HEK293 (cell line): ENCODE measurements around the gene SAMM50.

ENCODE experiments used
- CTCF ChIA-PET: fragments of 350-600 bp; formaldehyde crosslinking; extraction: SDS; loops from one replicate; lab custom pipeline; 2021; ENCODE audit warnings: antibody characterized with exemption; lab: Yijun Ruan, JAX
- POLR2A ChIA-PET: fragments of 300-600 bp; formaldehyde crosslinking; extraction: SDS; loops from one replicate; lab custom pipeline; 2020; ENCODE audit warnings: antibody characterized with exemption, inconsistent platforms; lab: Yijun Ruan, JAX
- H3K27ac ChIP-seq: fragments of 200-500 bp; sonication (Bioruptor generic); 2 replicates; pipeline ENCODE4 v1.5.1; 2014; ENCODE audit warnings: low read depth, low read length, control low read depth, inconsistent platforms; ENCODE audit errors: extremely low read depth
- H3K36me3 ChIP-seq, 2 experiments: fragments of 200-500 bp in 1 of 2; sonication (Bioruptor generic) in 1 of 2; 1 replicate in 1 of 2; 2 replicates in 1 of 2; pipeline ENCODE4 v1.5.1; 2014 to 2017; ENCODE audit warnings: inconsistent platforms in 2 of 2, low read length in 2 of 2; ENCODE audit not compliant: control insufficient read depth in 2 of 2, insufficient read depth in 1 of 2
- H3K4me1 ChIP-seq: fragments of 200-500 bp; sonication (Bioruptor generic); 2 replicates; pipeline ENCODE4 v1.5.1; 2014; ENCODE audit warnings: mild to moderate bottlenecking, low read length, inconsistent platforms; ENCODE audit not compliant: control insufficient read depth, insufficient read depth
- H3K4me3 ChIP-seq: 2 replicates; pipeline ENCODE4 v1.5.1; 2011; ENCODE audit warnings: low read depth, mild to moderate bottlenecking, control low read depth, low read length, moderate library complexity
- H3K9me3 ChIP-seq: fragments of 200-500 bp; sonication (Bioruptor generic); 2 replicates; pipeline ENCODE4 v1.5.1; 2014; ENCODE audit warnings: low read depth, low read length, inconsistent platforms; ENCODE audit not compliant: control insufficient read depth, insufficient read depth
- EGR2 ChIP-seq: fragments of 450-650 bp; formaldehyde crosslinking; IDR thresholded peaks from 2 replicates; pipeline ENCODE4 v1.5.1; 2016; ENCODE audit warnings: low read depth, missing biosample characterization, missing genetic modification characterization
- HIC1 ChIP-seq: fragments of 450-650 bp; formaldehyde crosslinking; IDR thresholded peaks from 2 replicates; pipeline ENCODE4 v1.5.1; 2016; ENCODE audit warnings: missing biosample characterization, missing genetic modification characterization
- KLF16 ChIP-seq: fragments of 450-650 bp; formaldehyde crosslinking; IDR thresholded peaks from 2 replicates; pipeline ENCODE4 v1.5.1; 2017; ENCODE audit warnings: missing biosample characterization, missing genetic modification characterization
- OVOL3 ChIP-seq: fragments of 450-650 bp; formaldehyde crosslinking; IDR thresholded peaks from 2 replicates; pipeline ENCODE4 v1.5.1; 2016; ENCODE audit warnings: missing biosample characterization, missing genetic modification characterization
- RBAK ChIP-seq: fragments of 450-650 bp; formaldehyde crosslinking; IDR thresholded peaks from 2 replicates; pipeline ENCODE4 v1.5.1; 2016; ENCODE audit warnings: missing biosample characterization, missing genetic modification characterization
- YY2 ChIP-seq: fragments of 450-650 bp; formaldehyde crosslinking; IDR thresholded peaks from 2 replicates; pipeline ENCODE4 v1.5.1; 2016; ENCODE audit warnings: missing biosample characterization, missing genetic modification characterization
- ZBTB1 ChIP-seq: fragments of 450-650 bp; formaldehyde crosslinking; IDR thresholded peaks from 2 replicates; pipeline ENCODE4 v1.5.1; 2016; ENCODE audit warnings: missing biosample characterization, missing genetic modification characterization
- ZEB2 ChIP-seq: fragments of 450-650 bp; formaldehyde crosslinking; IDR thresholded peaks from 2 replicates; pipeline ENCODE4 v1.5.1; 2016; ENCODE audit warnings: missing biosample characterization, missing genetic modification characterization
- ZNF10 ChIP-seq: fragments of 450-650 bp; formaldehyde crosslinking; IDR thresholded peaks from 2 replicates; pipeline ENCODE4 v1.5.1; 2017; ENCODE audit warnings: missing biosample characterization, missing genetic modification characterization
- ZNF114 ChIP-seq: fragments of 450-650 bp; formaldehyde crosslinking; IDR thresholded peaks from 2 replicates; pipeline ENCODE4 v1.5.0; 2017; ENCODE audit warnings: missing biosample characterization, missing genetic modification characterization
- ZNF132 ChIP-seq: fragments of 450-650 bp; formaldehyde crosslinking; IDR thresholded peaks from 2 replicates; pipeline ENCODE4 v1.5.1; 2017; ENCODE audit warnings: missing biosample characterization, missing genetic modification characterization, borderline replicate concordance
- ZNF184 ChIP-seq: fragments of 450-650 bp; IDR thresholded peaks from 2 replicates; pipeline ENCODE4 v1.5.1; 2018; ENCODE audit warnings: missing biosample characterization, mild to moderate bottlenecking, missing genetic modification characterization
- ZNF223 ChIP-seq: fragments of 450-650 bp; formaldehyde crosslinking; IDR thresholded peaks from 2 replicates; pipeline ENCODE4 v1.5.1; 2016; ENCODE audit warnings: missing biosample characterization, missing genetic modification characterization
- ZNF311 ChIP-seq: fragments of 450-650 bp; formaldehyde crosslinking; IDR thresholded peaks from 2 replicates; pipeline ENCODE4 v1.5.1; 2017; ENCODE audit warnings: missing biosample characterization, missing genetic modification characterization, borderline replicate concordance
- ZNF366 ChIP-seq: fragments of 450-650 bp; formaldehyde crosslinking; conservative IDR thresholded peaks from 2 replicates; pipeline ENCODE4 v1.5.1; 2016; ENCODE audit warnings: missing biosample characterization, missing genetic modification characterization
- ZNF37A ChIP-seq: fragments of 450-650 bp; IDR thresholded peaks from 2 replicates; pipeline ENCODE4 v1.5.1; 2018; ENCODE audit warnings: missing biosample characterization, missing genetic modification characterization
- ZNF426 ChIP-seq: fragments of 450-650 bp; formaldehyde crosslinking; IDR thresholded peaks from 2 replicates; pipeline ENCODE4 v1.5.1; 2017; ENCODE audit warnings: missing biosample characterization, missing genetic modification characterization, mild to moderate bottlenecking, inconsistent platforms, moderate library complexity
- ZNF473 ChIP-seq: fragments of 450-650 bp; formaldehyde crosslinking; IDR thresholded peaks from 2 replicates; pipeline ENCODE4 v1.5.1; 2017; ENCODE audit warnings: missing biosample characterization, missing genetic modification characterization
- ZNF501 ChIP-seq: fragments of 450-650 bp; formaldehyde crosslinking; IDR thresholded peaks from 2 replicates; pipeline ENCODE4 v1.5.1; 2016; ENCODE audit warnings: missing biosample characterization, missing genetic modification characterization
- ZNF555 ChIP-seq: fragments of 450-650 bp; formaldehyde crosslinking; conservative IDR thresholded peaks from 2 replicates; pipeline ENCODE4 v1.5.1; 2017; ENCODE audit warnings: missing biosample characterization, mild to moderate bottlenecking, missing genetic modification characterization, inconsistent platforms
- ZNF664 ChIP-seq: fragments of 450-650 bp; formaldehyde crosslinking; IDR thresholded peaks from 2 replicates; pipeline ENCODE4 v1.5.1; 2016; ENCODE audit warnings: missing biosample characterization, missing genetic modification characterization
- ZNF692 ChIP-seq: fragments of 450-650 bp; formaldehyde crosslinking; IDR thresholded peaks from 2 replicates; pipeline ENCODE4 v1.5.1; 2016; ENCODE audit warnings: missing biosample characterization, missing genetic modification characterization
- ZNF791 ChIP-seq: fragments of 450-650 bp; formaldehyde crosslinking; IDR thresholded peaks from 2 replicates; pipeline ENCODE4 v1.5.1; 2016; ENCODE audit warnings: missing biosample characterization, missing genetic modification characterization
- ZSCAN30 ChIP-seq: fragments of 450-650 bp; IDR thresholded peaks from 2 replicates; pipeline ENCODE4 v1.5.1; 2018; ENCODE audit warnings: missing biosample characterization, mild to moderate bottlenecking, missing genetic modification characterization, moderate library complexity
- TF ChIP-seq, protein P1 (sequence below): fragments of 450-650 bp; formaldehyde crosslinking; IDR thresholded peaks from 2 replicates; pipeline ENCODE4 v1.5.1; 2016; ENCODE audit warnings: missing biosample characterization, missing genetic modification characterization, borderline replicate concordance
- TF ChIP-seq, protein P2 (sequence below): fragments of 450-650 bp; formaldehyde crosslinking; IDR thresholded peaks from 2 replicates; pipeline ENCODE4 v1.5.1; 2017; ENCODE audit warnings: missing biosample characterization, missing genetic modification characterization

The SAMM50 gene

GRCh38 chr22:44032126-44032730 lies 77.0 kb downstream of the SAMM50 start (continued):
- no peak for TF ChIP-seq HIC1 (tag by site-specific recombination)
- TF ChIP-seq YY2: no peak
- no peak for TF ChIP-seq OVOL3 (tag by site-specific recombination)
- no peak for TF ChIP-seq ZNF555 (tag by site-specific recombination)
- TF ChIP-seq, all 188 proteins: peak for 0

DNA sequence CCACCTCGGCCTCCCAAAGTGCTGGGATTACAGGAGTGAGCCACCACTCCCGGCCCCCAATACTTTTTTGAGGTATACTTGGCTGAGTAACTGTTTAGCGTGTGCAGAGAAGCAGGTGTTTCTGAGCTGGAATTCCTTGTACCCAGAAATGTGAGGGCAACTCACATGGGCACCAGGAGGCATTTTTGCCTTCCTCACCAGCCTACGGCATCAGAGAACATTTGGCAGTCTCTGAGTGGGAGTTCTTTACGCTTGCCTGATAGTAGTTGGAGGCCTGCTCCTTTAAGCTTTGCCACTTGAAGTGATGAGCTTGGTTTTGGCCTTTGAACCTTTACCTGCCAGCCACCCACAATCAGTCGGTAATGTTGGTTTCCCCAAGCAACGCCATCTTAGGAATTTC lies 78.0 kb downstream of the SAMM50 start:
- Histone ChIP-seq H3K4me3 (no peak overlapping the region), H3K4me1 (no peaks in the 10 kb centered on the region), H3K27ac (no peak overlapping the region), H3K9me3 (no peaks in the 10 kb centered on the region)
- CTCF ChIA-PET: interaction anchor here (0.7 to 1.5 kb wide), 3 partner anchors 24 to 48 kb away, joined by 3 to 4 read pairs (median 3); no protein-coding TSS in a partner anchor
- POLR2A ChIA-PET: no interaction called here
- peak; percentile 20; the same call in 1 of the 2 replicates for TF ChIP-seq EGR2 (tag by site-specific recombination)
- TF ChIP-seq ZSCAN30 (tag by site-specific recombination): no peak
- TF ChIP-seq ZNF501: no peak
- no peak for TF ChIP-seq ZNF311 (tag by site-specific recombination)
- TF ChIP-seq, all 188 proteins: peak for 1
- H3K36me3 ChIP-seq: no peaks in the 10 kb centered on the region

DNA sequence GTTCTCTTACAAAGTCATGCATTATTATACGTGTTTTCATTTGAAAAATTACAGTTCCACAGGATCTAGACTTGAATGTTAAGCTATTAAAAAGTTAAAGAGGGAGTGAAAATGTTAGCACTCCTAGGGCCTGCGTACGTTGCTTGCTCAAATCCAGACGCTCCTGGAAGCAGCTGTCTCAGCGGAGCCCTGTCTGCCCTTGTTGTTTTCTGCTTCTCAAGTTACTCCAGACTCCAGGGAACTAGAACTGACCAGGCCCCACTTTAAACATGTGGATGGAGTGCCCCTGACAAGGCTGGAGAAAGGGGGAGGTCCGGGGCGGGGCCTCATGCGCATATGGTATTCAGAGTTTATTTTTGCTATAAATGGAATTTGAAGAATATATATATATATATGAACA lies 78.5 kb downstream of the SAMM50 start:
- Histone ChIP-seq H3K4me3 (no peak overlapping the region), H3K36me3 (no peaks in the 10 kb centered on the region), H3K4me1 (no peaks in the 10 kb centered on the region), H3K27ac (no peak overlapping the region)
- POLR2A ChIA-PET: no interaction called here
- TF ChIP-seq ZNF791 (tag by site-specific recombination) (no peak), ZNF114 (tag by site-specific recombination) (no peak), RBAK (tag by site-specific recombination) (no peak), ZNF223 (no peak), ZNF692 (tag by site-specific recombination) (no peak), ZNF664 (tag by site-specific recombination) (no peak), ZNF37A (no peak), ZBTB1 (tag by site-specific recombination) (no peak), ZNF366 (tag by site-specific recombination) (no peak), ZEB2 (no peak), KLF16 (tag by site-specific recombination) (no peak), ZNF184 (tag by site-specific recombination) (no peak), ZNF10 (tag by site-specific recombination) (no peak), ZNF426 (tag by site-specific recombination) (no peak), ZNF132 (tag by site-specific recombination) (no peak), ZNF473 (tag by site-specific recombination) (no peak)
- TF ChIP-seq, protein P1, sequence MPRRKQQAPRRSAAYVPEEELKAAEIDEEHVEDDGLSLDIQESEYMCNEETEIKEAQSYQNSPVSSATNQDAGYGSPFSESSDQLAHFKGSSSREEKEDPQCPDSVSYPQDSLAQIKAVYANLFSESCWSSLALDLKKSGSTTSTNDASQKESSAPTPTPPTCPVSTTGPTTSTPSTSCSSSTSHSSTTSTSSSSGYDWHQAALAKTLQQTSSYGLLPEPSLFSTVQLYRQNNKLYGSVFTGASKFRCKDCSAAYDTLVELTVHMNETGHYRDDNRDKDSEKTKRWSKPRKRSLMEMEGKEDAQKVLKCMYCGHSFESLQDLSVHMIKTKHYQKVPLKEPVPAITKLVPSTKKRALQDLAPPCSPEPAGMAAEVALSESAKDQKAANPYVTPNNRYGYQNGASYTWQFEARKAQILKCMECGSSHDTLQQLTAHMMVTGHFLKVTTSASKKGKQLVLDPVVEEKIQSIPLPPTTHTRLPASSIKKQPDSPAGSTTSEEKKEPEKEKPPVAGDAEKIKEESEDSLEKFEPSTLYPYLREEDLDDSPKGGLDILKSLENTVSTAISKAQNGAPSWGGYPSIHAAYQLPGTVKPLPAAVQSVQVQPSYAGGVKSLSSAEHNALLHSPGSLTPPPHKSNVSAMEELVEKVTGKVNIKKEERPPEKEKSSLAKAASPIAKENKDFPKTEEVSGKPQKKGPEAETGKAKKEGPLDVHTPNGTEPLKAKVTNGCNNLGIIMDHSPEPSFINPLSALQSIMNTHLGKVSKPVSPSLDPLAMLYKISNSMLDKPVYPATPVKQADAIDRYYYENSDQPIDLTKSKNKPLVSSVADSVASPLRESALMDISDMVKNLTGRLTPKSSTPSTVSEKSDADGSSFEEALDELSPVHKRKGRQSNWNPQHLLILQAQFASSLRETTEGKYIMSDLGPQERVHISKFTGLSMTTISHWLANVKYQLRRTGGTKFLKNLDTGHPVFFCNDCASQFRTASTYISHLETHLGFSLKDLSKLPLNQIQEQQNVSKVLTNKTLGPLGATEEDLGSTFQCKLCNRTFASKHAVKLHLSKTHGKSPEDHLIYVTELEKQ (tag by site-specific recombination): no peak
- TF ChIP-seq, protein P2, sequence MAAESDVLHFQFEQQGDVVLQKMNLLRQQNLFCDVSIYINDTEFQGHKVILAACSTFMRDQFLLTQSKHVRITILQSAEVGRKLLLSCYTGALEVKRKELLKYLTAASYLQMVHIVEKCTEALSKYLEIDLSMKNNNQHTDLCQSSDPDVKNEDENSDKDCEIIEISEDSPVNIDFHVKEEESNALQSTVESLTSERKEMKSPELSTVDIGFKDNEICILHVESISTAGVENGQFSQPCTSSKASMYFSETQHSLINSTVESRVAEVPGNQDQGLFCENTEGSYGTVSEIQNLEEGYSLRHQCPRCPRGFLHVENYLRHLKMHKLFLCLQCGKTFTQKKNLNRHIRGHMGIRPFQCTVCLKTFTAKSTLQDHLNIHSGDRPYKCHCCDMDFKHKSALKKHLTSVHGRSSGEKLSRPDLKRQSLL: no peak
- TF ChIP-seq, all 188 proteins: peak for 0
- CTCF ChIA-PET: interaction anchor here (0.7 to 1.5 kb wide), 3 partner anchors 24 to 48 kb away, joined by 3 to 4 read pairs (median 3); no protein-coding TSS in a partner anchor
- no peaks in the 10 kb centered on the region for H3K9me3 ChIP-seq
